GM21737 (cell line): Measurements from ENCODE around the gene POLR1E.
"Not testable (repeated sequence)": the region's sequence is repeated elsewhere in the genome, so short reads cannot be mapped to it uniquely, and the experiment has no call there.

ENCODE experiments used
- ATAC-seq: cut with Tn5 transposase; IDR thresholded peaks from one replicate; pipeline ENCODE4 v1.9.1; 2021; ENCODE audit warnings: mild to moderate bottlenecking, moderate library complexity; ENCODE audit not compliant: unreplicated experiment

The POLR1E gene

GRCh38 chr9:37464426-37465248, 21.1 kb upstream of the POLR1E start:
- peak; percentile 17 for ATAC-seq

DNA sequence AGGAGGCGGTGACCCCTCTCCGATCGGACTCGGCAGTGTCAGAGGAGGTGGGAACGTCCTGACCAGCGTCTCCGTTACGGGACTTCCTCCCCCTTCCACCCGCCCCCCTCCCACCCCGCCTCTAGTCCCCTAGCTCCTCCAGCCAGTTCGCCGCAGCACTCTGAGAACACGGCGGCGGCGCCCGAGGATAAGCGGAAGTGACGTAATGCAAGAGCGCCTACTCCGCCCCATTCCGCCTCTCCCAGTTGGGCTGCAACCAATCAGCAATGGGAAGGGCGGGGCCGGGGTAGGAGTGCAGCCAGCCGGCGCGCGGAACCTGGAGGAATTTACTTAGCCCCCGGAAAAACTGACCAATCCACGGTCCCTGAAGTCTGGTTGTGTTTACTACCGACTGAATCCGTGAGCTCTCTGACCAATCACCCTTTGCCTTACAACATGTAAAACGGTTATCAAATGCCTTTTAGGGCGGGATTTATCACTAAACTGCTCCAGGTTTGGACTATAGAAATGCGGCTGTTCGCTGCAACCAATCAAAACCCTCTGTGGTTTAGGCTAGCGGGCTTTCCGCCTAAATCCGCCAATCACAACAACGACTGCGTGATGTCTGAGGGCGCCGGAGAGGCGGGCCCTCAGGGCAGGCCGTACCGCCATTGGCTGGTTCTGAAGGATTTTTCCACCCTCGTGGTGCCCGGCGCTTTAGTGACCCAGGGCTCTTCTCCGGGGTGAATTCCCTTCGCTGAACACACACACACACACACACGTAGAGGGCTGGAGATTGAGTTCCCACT, 20.3 kb upstream of the POLR1E start, which contains the start of gene ZBTB5:
Gene ZBTB5, minus strand, starts transcription at position 202 of the 788 bp plus-strand sequence. CDS start 22,899 bp downstream, outside the sequence.
- peak; percentile 76 for ATAC-seq

GRCh38 chr9:37466037-37466709, 19.6 kb upstream of the POLR1E start:
- peak; percentile 6 for ATAC-seq

- ATAC-seq = not testable (repeated sequence)
Measured at GRCh38 chr9:37467530-37467929, 18.2 kb upstream of the POLR1E start.

GRCh38 chr9:37468620-37469019, 17.1 kb upstream of the POLR1E start:
- ATAC-seq = no peak

DNA sequence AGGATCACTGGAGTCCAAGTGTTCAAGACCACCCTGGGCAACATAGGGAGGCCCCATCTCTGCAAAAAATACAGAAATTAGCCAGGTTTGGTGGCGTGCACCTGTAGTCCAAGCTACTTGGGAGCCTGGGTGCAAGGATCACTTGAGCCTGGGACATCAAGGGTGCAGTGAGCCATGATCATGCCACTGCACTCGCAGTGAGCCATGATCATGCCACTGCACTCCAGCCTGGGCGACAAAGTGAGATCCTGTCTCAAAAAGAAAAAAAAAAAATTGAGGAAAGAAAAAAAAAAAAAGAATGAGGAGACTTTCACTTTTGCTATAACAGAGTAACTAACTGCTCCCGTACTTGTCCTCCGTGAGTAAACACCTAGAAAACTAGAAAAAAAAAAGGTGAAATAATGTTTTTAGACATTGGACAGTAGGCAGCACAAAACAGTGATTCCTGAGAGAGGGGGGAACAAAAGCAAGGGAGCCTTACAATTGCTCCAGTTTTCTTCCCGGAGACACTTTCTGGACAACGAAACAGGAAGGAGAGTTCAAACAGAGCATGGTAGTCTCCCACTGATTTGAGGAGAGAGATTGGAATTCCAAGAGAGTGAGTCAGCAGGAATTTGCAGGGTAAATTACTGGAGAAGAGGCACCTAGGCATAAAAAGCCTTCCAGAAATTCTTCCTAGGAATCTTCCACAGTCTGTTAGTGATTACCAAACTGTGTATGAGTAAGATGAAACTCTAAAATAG, 13.6 kb upstream of the POLR1E start:
- no peak for ATAC-seq

GRCh38 chr9:37473982-37474381, 11.8 kb upstream of the POLR1E start:
- not testable (repeated sequence) for ATAC-seq

- ATAC-seq = no peak
Measured at GRCh38 chr9:37474438-37474837, 11.3 kb upstream of the POLR1E start.

DNA sequence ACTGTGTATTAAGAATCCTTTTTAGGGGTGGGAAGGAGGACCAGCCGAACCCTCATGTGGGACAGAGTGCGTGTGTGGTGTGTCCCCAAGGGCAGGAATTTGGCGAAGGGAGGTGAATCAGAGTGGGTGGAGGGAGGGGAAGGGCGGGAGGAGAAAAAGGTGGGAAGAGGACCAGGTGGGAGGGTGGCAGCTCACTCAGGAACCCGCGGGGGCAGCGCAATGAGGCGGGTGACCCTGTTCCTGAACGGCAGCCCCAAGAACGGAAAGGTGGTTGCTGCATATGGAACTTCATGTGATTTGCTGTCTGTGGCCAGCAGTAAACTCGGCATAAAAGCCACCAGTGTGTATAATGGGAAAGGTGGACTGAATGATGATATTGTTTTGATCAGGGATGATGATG, 8.8 kb upstream of the POLR1E start:
- no peak for ATAC-seq

GRCh38 chr9:37477443-37477842, 8.3 kb upstream of the POLR1E start:
- not testable (repeated sequence) for ATAC-seq

GRCh38 chr9:37477987-37478619, 7.6 kb upstream of the POLR1E start:
- not testable (repeated sequence) for ATAC-seq

- no peak for ATAC-seq
Measured at GRCh38 chr9:37480759-37481158, 5.0 kb upstream of the POLR1E start.

GRCh38 chr9:37486256-37486615, 488 bp downstream of the POLR1E start:
- no peak for ATAC-seq

DNA sequence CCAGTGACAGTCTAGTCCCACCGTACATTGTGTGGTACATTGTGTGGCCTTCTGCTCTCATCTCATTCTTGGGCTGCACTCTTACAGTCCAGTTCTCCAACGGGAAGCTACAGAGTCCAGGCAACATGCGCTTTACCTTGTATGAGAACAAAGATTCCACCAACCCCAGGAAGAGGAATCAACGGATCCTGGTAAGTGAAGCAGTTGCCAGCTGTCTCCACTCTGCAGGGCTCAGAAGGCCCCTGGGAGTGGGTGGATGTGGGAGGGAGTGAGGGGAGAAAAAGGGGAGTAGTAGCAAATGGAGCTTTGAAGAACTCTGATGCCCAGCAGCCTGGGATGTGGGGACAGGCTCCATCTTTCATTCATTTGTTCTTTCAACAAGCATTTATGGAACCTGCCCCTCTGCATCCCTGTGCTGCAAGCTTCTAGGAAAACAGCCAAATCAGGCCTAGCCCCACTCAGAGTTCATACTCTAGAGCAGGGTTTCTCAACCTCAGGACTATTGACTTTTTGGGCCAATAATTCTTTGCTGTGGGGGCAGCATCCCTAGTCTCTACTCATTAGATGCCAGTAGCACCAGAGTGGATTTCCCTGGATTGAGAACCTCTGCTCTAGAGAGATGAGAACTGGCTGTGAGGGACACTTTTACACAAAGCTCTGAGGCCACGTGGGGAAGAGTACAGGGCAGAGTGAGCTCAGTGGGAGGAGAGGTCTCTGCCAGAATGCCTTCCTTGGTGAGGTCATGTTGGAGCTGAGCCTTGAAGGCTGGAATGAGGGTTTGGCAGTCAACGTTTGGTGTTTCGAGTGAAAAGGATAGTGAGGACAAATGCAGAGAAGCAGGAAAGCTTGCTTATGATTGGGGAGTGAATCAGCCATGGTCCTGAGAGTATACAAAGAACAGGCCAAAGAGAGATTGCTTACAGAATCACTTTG, 1.1 kb downstream of the POLR1E start:
- ATAC-seq = no peak

DNA sequence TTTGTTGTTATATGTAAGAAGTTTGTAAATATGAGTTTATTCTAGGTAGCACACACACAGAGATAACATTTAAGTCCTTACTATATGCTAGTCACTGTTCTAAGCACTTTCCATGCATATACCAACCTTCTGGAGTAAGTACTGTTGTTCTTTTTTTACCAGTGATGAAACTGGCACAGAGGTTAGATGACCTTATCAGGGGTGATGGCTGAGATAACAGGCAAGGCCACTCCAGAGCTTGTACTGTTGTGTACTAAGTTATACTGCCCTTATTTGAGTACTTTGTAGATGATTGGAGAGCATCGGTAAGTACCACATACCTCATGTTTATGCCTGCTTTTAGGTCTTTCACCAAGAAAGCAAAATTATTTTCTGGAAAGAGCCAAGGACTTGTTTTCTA, 6.2 kb downstream of the POLR1E start:
- no peak for ATAC-seq

DNA sequence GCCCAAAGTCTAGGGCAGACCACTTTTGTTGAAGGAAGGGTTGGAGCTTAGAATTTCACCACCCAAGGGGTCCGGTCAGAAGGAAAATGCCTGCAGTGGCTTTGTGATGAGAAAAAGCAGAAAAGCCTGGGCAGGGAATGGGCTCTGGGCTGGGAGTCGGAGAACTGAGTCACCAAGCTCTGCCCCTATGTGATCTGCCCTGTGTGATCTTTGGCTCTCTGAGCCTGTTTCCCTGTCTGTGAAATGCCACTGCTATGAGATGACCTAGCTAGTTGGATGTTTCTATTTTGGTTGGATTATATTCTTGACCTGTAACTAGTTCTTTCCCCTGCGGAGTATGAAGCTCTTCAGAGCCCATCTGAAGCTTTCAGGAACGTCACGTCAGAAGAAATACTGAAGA, 9.8 kb downstream of the POLR1E start:
- ATAC-seq = no peak

DNA sequence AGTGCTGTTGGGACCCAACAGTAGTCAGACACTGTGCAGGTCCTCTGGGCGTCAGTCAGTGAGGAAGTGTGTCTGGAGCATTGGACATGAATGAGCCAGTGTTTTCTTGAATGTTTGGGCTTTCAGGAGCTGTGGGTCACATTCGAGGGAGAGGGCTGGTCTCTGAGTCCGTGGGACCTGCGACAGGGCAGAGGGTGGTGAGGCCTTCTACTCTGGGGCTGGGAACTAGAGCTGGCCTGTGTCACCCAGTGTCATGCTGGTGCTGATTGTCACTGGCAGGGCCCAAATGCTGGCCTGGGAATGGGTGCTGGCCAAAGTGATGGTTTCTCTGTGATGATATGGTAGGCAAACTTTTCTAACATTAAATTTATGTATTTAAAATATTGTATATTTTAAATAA, 10.3 kb downstream of the POLR1E start:
- ATAC-seq = no peak

GRCh38 chr9:37497320-37497719, 11.6 kb downstream of the POLR1E start:
- ATAC-seq = no peak

- ATAC-seq = no peak
Measured at GRCh38 chr9:37498457-37498856, 12.7 kb downstream of the POLR1E start.
